GM21723 (cell line): Measurements from ENCODE around the gene DCHS2.

ENCODE experiments used
- ATAC-seq: cut with Tn5 transposase; IDR thresholded peaks from one replicate; pipeline ENCODE4 v1.9.1; 2021; ENCODE audit warnings: mild to moderate bottlenecking, moderate library complexity; ENCODE audit not compliant: unreplicated experiment

DCHS2 gene

GRCh38 chr4:154328030-154328429 is 163.6 kb downstream of the DCHS2 start:
- no peak for ATAC-seq

GRCh38 chr4:154320521-154320920 is 171.1 kb downstream of the DCHS2 start:
- ATAC-seq, result no peak

DNA sequence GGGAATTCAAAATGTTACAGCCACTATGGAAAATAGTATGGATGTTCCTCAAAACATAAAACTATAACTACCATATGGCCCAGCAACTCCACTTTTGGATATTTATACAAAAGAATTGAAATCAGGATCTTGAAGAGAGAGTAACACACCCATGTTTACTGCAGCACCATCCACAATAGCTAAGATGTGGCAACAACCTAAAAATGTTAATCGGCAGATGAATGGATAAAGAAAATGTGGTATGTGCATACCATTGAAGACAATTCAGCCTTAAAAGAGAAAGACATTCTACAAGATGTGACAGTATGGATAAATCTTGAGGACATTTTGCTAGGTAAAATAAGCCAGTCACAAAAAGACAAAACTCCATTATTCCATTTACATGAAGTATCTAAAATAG is 171.9 kb downstream of the DCHS2 start:
- ATAC-seq, result no peak

DNA sequence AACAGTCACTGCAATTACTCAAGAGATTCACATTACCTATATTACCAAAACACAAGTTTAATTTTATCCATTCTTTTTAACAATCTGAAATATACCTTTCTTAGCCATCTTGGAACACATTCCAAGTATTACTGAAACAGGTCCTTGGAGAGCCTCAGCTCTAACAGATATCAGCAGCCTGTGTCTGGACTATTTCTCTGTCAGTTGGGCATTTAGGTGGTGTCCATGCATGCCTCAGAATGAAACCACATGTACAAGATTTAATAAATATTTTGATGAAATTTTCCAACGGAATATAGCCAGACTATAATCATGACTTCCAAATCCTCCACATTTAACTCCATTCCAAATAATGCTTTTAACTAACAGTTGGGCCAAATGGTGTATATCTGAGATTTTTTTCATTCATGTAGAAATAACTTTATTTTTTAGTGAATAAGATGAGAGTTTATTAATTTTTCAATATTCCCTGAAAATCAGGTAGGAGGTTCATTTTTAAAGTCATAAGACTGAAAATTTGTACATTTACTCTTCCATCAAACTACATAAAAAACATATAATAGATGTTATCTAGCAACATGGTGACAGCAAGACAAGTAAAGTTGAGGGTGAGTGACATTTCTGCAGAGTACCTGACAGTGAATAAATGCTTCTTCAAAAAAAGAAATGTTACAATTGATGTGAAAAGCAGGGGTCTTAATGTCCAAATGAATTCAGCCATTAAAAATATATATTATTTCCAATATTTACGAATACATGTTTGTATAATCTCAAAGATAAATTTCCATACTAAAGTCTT is 174.2 kb downstream of the DCHS2 start:
- no peak for ATAC-seq

DNA sequence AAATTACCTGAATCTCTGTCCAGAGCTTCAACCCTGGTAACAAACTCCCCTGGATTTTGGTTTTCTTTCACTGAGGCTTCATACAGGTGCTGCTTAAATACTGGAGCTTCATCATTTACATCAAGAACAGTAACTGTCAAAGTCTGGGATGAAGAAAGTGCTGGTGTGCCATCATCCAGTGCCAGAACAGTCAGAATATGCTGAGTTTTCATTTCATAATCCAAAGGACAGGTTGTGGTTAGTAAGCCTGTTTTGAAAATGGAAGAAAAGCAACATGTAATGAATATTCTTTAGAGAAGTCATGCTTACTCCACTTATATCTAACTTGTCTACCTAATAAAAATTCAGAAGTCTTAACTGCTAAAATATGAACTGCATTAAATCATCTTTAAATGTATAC is 175.9 kb downstream of the DCHS2 start:
- ATAC-seq, result no peak

DNA sequence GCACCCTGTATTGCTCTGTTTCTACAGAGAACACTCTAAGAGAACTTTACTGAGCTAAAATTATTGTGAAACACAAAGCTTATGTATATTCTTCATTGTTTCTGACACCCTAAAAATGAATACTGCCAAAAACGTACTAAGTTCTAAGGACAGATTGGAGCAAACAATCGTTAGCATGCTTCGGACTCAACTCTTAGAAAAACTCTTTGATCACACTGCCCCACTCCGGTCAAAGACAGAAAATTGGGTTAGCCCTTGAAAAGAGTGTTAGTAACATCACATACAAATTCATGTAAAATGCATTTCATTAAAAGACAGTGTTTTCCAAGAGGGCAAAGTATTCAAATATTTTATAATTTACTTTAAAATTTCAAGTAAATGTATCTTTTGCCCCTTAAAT is 177.4 kb downstream of the DCHS2 start:
- no peak for ATAC-seq

DNA sequence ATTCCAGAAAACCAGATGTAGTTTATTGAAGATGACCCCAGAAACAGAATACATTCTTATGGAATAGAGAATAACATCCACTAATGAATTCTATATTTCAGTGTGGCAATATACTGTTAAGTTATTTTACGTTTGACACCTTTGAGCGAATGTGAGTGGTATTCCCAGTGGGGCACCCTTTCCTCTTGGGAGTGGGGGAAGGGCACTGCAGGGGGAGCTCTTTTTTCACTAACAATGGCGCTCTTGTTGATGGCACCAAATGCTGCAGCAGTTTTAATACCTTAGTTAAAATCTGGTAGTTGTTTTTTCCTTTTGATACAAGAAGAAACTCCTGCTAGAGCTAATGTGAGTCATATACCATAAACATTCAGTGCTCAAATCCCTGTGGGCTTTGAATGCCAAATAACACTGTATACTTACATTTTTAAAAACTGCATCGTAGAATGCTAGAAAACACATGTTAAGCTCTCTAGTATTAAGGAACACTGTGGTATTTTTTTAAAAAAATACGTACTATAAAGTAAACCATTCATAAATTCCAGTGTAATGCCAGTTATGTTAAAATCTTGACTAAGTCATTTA is 178.5 kb downstream of the DCHS2 start:
- no peak for ATAC-seq

DNA sequence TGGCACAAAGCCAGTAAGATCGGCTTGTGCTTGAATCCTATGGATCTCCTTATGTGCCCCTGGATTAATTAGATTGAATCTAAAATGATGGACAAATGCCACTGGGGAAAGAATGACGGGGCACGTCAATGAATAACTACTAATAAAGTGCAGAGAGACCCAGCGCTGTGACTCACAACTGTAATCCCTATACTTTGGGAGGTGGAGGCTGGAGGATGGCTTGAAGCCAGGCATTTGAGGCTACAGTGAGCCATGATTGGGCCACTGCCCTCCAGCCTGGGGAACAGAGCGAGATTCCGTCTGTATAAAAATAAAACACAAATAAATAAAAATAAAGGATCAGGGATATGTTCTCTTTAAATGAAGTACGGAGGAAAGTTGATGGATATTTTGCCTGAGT is 179.4 kb downstream of the DCHS2 start:
- ATAC-seq, result no peak

- no peak for ATAC-seq
These were observed 181.0 kb downstream of the DCHS2 start for GRCh38 chr4:154310578-154310977.

DNA sequence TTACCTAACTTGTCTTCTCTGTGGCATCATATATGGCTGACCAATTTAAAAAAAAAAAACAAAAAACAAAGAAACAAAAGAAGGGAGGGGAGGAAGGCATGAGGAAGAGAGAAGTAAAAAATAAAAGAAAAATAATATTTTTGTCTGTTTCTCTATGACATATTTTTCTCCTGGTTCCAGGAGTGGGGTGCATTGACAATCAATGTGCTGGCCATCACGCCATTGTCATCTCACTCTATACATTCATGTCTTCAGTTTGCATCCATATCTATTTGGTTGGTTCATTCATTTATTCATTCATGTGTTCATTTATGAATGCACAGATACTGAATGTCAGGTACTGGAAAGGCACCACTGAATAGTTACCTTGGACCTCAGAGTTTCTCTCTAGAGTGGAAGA is 183.4 kb downstream of the DCHS2 start:
- ATAC-seq, result no peak

DNA sequence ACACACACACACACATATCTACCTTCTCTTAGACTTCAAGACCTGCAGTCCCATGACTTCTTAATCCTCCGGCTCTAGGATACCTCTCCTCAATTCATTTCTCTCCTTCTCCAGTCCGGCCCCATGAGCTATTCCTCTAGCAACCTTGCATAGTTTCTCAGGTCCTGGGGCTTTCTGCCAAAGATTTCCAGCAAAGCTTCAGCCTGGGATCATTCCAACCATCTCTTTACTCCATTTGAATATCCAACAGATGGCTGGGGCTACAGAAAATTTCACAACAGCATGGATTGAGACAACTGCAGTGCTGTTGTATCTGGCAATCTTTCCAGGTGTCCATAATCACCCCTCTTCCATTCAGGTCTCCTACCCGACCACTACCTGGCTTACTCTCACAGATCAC is 184.1 kb downstream of the DCHS2 start:
- ATAC-seq, result no peak

GRCh38 chr4:154305616-154306015 is 186.0 kb downstream of the DCHS2 start:
- ATAC-seq, result no peak

- ATAC-seq, result no peak
These were observed 186.9 kb downstream of the DCHS2 start for GRCh38 chr4:154304679-154305078.

GRCh38 chr4:154294652-154295350 is 196.8 kb downstream of the DCHS2 start:
- ATAC-seq, result no peak

GRCh38 chr4:154293427-154293826 is 198.2 kb downstream of the DCHS2 start:
- ATAC-seq, result no peak

- no peak for ATAC-seq
These were observed 199.0 kb downstream of the DCHS2 start for GRCh38 chr4:154292589-154292988.

DNA sequence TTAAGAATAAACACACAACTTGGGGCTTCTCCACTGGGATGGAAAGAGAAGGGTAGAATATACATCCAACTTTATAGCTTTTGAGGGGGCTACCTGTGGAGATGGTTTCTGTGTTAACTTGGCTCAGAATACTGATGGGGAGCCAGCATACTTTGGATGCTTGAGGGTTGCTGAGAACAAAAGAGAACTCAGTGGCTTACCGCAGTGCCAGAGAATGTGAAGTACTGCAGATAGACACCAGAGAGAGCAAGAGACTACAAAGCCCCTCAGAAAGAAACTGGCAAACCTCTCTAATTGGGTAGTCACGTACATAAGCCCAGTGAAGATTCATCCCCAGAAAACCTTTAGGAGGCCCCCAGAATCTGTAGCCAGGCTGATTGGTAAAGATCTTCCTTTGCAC is 214.4 kb downstream of the DCHS2 start:
- no peak for ATAC-seq

DNA sequence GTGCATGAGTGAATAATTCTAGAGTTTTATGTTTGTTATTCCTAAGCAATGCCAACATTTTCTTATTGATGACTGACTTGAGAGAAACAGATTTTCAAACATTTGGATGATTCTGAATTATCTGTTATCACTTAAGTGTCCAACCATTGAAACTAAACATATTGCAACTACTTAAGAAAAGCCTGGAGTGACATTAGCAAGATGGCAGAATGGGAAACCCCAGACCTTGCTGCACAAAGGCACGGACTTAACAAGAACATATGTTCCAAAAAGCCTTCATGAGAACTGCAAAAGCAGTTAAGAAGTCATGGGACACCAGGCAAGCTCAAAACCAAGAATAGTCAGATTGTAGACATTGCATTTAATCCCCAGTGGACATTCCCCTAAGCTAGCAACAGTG is 215.1 kb downstream of the DCHS2 start:
- no peak for ATAC-seq

DNA sequence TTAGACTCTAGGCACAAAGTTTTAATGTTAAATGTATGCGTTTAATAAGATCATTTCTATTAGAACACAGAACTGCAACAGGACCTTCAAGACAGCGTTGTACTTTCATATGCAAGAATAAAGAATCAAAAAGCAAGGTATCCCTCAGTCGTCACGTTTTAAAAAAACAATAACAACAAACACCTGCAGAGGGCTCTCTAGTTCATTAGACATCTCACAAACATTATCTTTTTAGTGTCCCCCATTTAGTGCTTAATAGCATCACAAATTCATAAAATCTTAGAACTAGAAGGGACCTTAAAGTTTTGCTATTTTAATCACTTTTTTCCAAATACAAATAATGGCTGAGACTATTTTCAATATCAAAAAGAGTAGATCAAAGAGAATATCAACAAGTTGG is 236.6 kb downstream of the DCHS2 start:
- ATAC-seq, result no peak

- ATAC-seq, result no peak
These were observed 257.0 kb downstream of the DCHS2 start for GRCh38 chr4:154234576-154234975.

DNA sequence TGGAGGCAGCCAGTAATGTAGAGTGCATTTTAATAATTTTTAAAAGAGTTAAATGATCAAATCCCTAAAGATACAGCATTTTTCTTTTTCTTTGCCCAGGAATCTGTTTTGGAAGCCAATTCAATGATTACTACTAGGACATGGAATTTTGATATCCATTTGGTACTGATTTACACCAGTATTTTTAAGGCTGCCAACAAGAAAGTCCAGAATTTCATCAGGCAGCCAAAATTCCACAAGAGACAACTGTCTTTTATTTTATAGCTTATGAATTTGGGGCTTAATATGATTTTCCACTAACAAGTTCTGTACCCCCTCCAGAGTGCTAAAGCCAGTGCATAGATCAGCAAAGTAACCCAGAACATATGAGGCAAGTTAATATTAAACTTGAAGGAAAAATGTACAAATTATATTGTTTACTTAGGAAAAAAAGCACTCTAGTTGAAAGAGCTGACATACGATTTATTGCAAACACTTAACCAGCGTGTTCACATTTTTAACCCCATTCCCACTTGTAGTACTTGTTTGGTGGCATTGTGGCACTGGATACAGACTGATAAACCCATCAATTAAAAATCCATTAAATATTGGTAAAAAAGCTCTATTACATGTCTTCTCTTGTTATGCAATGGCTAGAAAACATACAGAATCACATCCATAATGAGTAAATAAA is 259.7 kb downstream of the DCHS2 start:
- no peak for ATAC-seq

GRCh38 chr4:154230723-154231122 is 260.9 kb downstream of the DCHS2 start:
- ATAC-seq, result no peak
